HG02884 (cell line): ENCODE measurements around the gene PPM1J.
"Not testable (repeated sequence)": the region's sequence is repeated elsewhere in the genome, so short reads cannot be mapped to it uniquely, and the experiment has no call there.

ENCODE experiments used
- ATAC-seq: cut with Tn5 transposase; IDR thresholded peaks from one replicate; pipeline ENCODE4 v1.9.1; 2021; ENCODE audit warnings: mild to moderate bottlenecking, moderate library complexity; ENCODE audit not compliant: unreplicated experiment

The PPM1J gene

GRCh38 chr1:112715264-112716053 is at the start of gene PPM1J:
PPM1J (minus strand) TSS chr1:112715332; CDS start chr1:112715301, 31 bp downstream.
- ATAC-seq: peak; percentile 74

- no peak for ATAC-seq
Measured at GRCh38 chr1:112762541-112763500, 47.7 kb upstream of the PPM1J start.

- no peak for ATAC-seq
Measured at GRCh38 chr1:112761714-112762480, 46.8 kb upstream of the PPM1J start.

GRCh38 chr1:112759228-112759627 is 44.1 kb upstream of the PPM1J start:
- ATAC-seq: no peak

- no peak for ATAC-seq
Measured at GRCh38 chr1:112754116-112754628, 39.0 kb upstream of the PPM1J start.

- ATAC-seq: no peak
Measured at GRCh38 chr1:112748396-112748795, 33.3 kb upstream of the PPM1J start.

GRCh38 chr1:112744009-112744578 is 29.0 kb upstream of the PPM1J start:
- ATAC-seq: no peak

- ATAC-seq: no peak
Measured at GRCh38 chr1:112743174-112744008, 28.3 kb upstream of the PPM1J start.

GRCh38 chr1:112737573-112737972 is 22.4 kb upstream of the PPM1J start:
- no peak for ATAC-seq

GRCh38 chr1:112735752-112736151 is 20.6 kb upstream of the PPM1J start:
- ATAC-seq: no peak

GRCh38 chr1:112731451-112731850 is 16.3 kb upstream of the PPM1J start:
- no peak for ATAC-seq

- ATAC-seq: no peak
Measured at GRCh38 chr1:112729909-112730308, 14.8 kb upstream of the PPM1J start.

GRCh38 chr1:112729011-112729410 is 13.9 kb upstream of the PPM1J start:
- ATAC-seq: not testable (repeated sequence)

GRCh38 chr1:112728306-112728971 is 13.3 kb upstream of the PPM1J start:
- not testable (repeated sequence) for ATAC-seq

- ATAC-seq: no peak
Measured at GRCh38 chr1:112727716-112728115, 12.6 kb upstream of the PPM1J start.

- not testable (repeated sequence) for ATAC-seq
Measured at GRCh38 chr1:112724240-112724639, 9.1 kb upstream of the PPM1J start.

GRCh38 chr1:112723511-112723839 is 8.3 kb upstream of the PPM1J start:
- no peak for ATAC-seq

- ATAC-seq: no peak
Measured at GRCh38 chr1:112722601-112723510, 7.7 kb upstream of the PPM1J start.
